ENCODE data around the gene SMC2. TPM values are rescaled to one million over a fixed set of nuclear protein-coding genes. Genes with fewer than 3 reads are reported as not detected.
A peak's percentile ranks its signal among the peaks of the same experiment; 100 is the strongest.

The SMC2 gene
- total and polyA plus RNA-seq, 2 donors, result 4.7 to 37.6 TPM

DNA sequence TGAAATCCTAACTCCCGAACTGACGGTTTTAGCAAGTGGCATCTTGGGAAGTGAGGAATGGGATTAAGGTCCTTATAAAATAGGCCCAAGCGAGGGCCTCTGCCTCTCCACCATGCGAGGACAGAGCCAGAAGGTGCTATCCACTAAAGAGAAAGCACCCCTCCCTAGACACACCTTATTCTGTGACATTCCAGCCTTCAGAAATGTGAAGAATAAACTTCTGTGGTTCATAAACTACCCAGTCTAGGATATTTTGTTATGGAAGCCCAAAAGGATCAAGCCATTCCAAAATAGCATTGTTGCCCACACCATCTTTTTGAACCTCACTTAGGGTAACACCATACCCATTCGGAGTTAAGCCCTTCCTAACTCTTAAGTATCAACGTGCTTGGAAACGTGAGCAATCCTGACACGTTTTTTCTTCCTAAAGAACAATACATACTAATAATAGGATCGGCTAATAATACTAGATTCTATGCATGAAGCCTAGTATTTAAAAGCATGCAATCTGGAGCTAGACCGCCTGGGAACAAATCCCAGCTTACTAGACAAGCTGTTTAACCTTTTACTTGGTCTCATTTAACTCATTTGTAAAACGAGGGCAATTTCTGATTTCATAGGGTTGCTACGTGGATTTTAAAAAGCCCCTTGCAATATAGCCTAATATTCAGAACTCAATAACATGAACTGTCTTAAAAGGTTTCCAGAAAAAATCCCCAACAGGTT, 1.1 kb upstream of the SMC2 start:
- peak in 1 of 9 donors; percentile 22 for DNase-seq (ENCODE audit: low read depth in 6 of 9, low spot score in 9 of 9)
- Histone ChIP-seq H3K27ac (ENCODE audit: low read depth in 1 of 2, low read length in 1 of 2) (peak overlapping the region; percentile 99), H3K9me3 (ENCODE audit: control insufficient read depth in 2 of 2, insufficient read depth in 1 of 2, low read length in 1 of 2) (no peaks in the 10 kb centered on the region), H3K4me3 (ENCODE audit: low read length in 2 of 2) (peak overlapping the region; percentile 74 to 87), H3K36me3 (ENCODE audit: control insufficient read depth in 2 of 2, insufficient read depth in 2 of 2, low read length in 1 of 2) (peaks cover 0 to 3% of the 10 kb centered on the region in 2 donors), H3K27me3 (ENCODE audit: control insufficient read depth in 2 of 2, insufficient read depth in 1 of 2, low read length in 1 of 2) (no peaks in the 10 kb centered on the region), H3K4me1 (ENCODE audit: control insufficient read depth in 2 of 2, insufficient read depth in 2 of 2, low read length in 2 of 2) (peaks cover 9 to 15% of the 10 kb centered on the region in 2 donors)
- WGBS, result 29% methylated on average over 12 of the region's 12 CpGs

DNA sequence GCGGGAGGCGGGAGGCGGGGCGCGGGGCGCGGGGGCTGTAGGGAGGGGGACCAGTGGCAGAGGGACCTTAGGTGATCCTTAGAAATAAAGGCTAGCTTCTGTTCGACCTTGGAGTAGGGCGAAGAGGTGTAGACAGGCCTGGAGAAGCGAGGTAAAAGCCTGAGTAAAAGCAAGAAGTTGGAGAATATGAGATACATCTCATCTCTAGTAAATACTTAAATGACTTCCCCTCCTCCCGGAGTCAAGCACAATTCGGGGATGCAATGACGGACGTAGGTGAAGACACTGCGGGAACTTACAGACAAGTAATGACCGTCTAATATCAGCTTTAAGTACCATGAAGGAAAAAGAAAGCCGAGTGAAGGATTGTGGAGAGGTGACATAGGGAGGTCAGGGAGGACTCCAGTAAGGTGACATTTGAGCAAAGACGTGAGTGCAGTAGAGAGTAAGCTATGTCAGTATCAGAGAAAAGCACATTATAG, 466 bp downstream of the SMC2 start:
- Histone ChIP-seq H3K27me3 (ENCODE audit: control insufficient read depth in 2 of 2, insufficient read depth in 1 of 2, low read length in 1 of 2) (no peaks in the 10 kb centered on the region), H3K4me3 (ENCODE audit: low read length in 2 of 2) (peak overlapping the region; percentile 74 to 87), H3K9me3 (ENCODE audit: control insufficient read depth in 2 of 2, insufficient read depth in 1 of 2, low read length in 1 of 2) (no peaks in the 10 kb centered on the region), H3K27ac (ENCODE audit: low read depth in 1 of 2, low read length in 1 of 2) (peak overlapping the region in 1 of 2 donors; percentile 20), H3K4me1 (ENCODE audit: control insufficient read depth in 2 of 2, insufficient read depth in 2 of 2, low read length in 2 of 2) (peaks cover 9 to 15% of the 10 kb centered on the region in 2 donors), H3K36me3 (ENCODE audit: control insufficient read depth in 2 of 2, insufficient read depth in 2 of 2, low read length in 1 of 2) (peaks cover 0 to 3% of the 10 kb centered on the region in 2 donors)
- peak in 1 of 9 donors; percentile 37 for DNase-seq (ENCODE audit: low read depth in 6 of 9, low spot score in 9 of 9)
- WGBS, result under 1% methylated on average over 18 of the region's 18 CpGs

DNA sequence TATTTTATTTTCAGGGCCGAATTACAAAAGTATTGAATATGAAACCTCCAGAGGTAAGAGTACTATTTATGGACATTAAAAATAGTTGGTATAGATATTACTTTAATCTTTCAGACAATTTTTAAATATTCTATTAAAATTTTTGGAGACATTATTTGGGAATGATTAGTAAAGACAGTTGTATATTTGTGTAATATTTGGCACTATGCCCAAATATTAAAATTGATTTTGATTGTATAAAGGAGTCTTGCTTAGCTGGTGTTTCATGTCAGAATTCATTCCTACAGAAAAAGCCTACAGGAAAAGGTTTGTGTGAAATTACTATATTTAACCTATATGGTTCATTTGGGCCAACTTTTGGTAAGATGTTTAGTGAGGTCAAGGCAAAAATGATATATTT, 5.5 kb downstream of the SMC2 start:
- WGBS, result 99% methylated on average over 1 of the region's 1 CpG
- no peak for DNase-seq (ENCODE audit: low read depth in 6 of 9, low spot score in 9 of 9)
- H3K9me3 ChIP-seq (ENCODE audit: control insufficient read depth in 2 of 2, insufficient read depth in 1 of 2, low read length in 1 of 2), result no peaks in the 10 kb centered on the region
- no peak overlapping the region for H3K27ac ChIP-seq (ENCODE audit: low read depth in 1 of 2, low read length in 1 of 2)
- peaks cover 4 to 7% of the 10 kb centered on the region in 2 donors for H3K4me1 ChIP-seq (ENCODE audit: control insufficient read depth in 2 of 2, insufficient read depth in 2 of 2, low read length in 2 of 2)
- no peaks in the 10 kb centered on the region for H3K27me3 ChIP-seq (ENCODE audit: control insufficient read depth in 2 of 2, insufficient read depth in 1 of 2, low read length in 1 of 2)
- H3K36me3 ChIP-seq (ENCODE audit: control insufficient read depth in 2 of 2, insufficient read depth in 2 of 2, low read length in 1 of 2), result peaks cover 11 to 39% of the 10 kb centered on the region in 2 donors
- no peak overlapping the region for H3K4me3 ChIP-seq (ENCODE audit: low read length in 2 of 2)

DNA sequence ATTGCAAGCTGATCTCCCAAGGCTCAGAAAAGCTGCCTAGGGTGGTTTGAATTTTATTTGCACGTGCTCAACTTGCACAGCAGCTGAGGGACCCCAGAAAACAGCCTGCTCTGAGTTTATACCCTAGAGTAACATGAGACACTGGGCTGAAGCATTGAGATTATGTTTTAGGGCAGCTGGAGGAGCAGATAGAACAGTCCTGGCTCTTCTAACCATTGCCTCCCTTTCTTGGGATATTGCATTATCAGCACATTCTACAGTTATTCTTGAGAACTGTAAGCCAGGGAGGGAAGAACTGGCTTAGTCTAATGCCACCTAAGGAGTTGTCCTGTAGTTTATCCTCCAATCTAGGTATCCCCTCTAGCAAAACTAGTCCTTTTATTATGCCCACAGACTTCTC, 10.3 kb downstream of the SMC2 start:
- Histone ChIP-seq H3K27ac (ENCODE audit: low read depth in 1 of 2, low read length in 1 of 2) (no peak overlapping the region), H3K4me1 (ENCODE audit: control insufficient read depth in 2 of 2, insufficient read depth in 2 of 2, low read length in 2 of 2) (no peaks in the 10 kb centered on the region), H3K36me3 (ENCODE audit: control insufficient read depth in 2 of 2, insufficient read depth in 2 of 2, low read length in 1 of 2) (peaks cover 48 to 81% of the 10 kb centered on the region in 2 donors), H3K27me3 (ENCODE audit: control insufficient read depth in 2 of 2, insufficient read depth in 1 of 2, low read length in 1 of 2) (no peaks in the 10 kb centered on the region), H3K4me3 (ENCODE audit: low read length in 2 of 2) (no peak overlapping the region), H3K9me3 (ENCODE audit: control insufficient read depth in 2 of 2, insufficient read depth in 1 of 2, low read length in 1 of 2) (no peaks in the 10 kb centered on the region)
- WGBS, result 49% methylated on average over 1 of the region's 1 CpG
- DNase-seq (ENCODE audit: low read depth in 6 of 9, low spot score in 9 of 9), result no peak

DNA sequence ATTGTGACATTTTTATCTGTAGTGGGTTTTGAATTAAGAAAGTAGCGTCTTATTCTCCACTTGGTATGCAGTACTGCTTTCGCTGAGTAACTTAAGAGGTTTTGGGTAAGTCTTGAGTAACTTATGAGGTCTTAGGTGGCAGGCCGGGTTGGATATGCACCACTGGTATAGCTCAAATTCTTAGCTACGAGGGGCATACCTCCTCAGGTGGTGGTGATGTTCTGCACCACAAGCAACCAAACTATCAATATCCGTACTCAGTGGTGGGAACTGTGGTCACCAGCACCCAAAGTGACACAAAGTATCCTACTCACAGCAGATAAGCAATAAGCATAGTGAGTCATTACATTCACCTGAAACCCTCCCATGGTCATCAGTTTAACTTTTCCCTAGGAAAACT, 13.7 kb downstream of the SMC2 start:
- no peak for DNase-seq (ENCODE audit: low read depth in 6 of 9, low spot score in 9 of 9)
- no peaks in the 10 kb centered on the region for H3K4me1 ChIP-seq (ENCODE audit: control insufficient read depth in 2 of 2, insufficient read depth in 2 of 2, low read length in 2 of 2)
- H3K9me3 ChIP-seq (ENCODE audit: control insufficient read depth in 2 of 2, insufficient read depth in 1 of 2, low read length in 1 of 2), result no peaks in the 10 kb centered on the region
- no peak overlapping the region for H3K4me3 ChIP-seq (ENCODE audit: low read length in 2 of 2)
- H3K36me3 ChIP-seq (ENCODE audit: control insufficient read depth in 2 of 2, insufficient read depth in 2 of 2, low read length in 1 of 2), result peaks cover 46 to 73% of the 10 kb centered on the region in 2 donors
- no peaks in the 10 kb centered on the region for H3K27me3 ChIP-seq (ENCODE audit: control insufficient read depth in 2 of 2, insufficient read depth in 1 of 2, low read length in 1 of 2)
- H3K27ac ChIP-seq (ENCODE audit: low read depth in 1 of 2, low read length in 1 of 2), result no peak overlapping the region
- WGBS, result 98% methylated on average over 5 of the region's 5 CpGs

DNA sequence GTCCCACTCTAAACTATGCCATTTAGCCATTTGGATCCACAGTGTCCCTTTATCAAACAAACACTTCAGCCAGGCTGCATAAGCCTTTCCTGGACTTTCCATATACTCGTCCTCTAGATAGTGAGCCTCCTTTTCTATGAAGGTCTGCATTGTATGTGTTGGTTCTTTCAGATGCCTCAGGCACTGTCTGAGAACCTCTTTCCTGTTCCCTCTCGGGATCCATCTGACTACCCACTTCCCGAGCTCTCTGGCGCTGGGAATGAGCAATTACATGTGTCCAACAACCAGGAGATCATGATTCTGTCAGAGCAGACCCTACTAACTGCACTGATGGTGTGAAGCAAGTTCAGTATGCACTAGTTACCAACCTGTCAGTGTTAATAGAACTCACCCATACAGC, 14.2 kb downstream of the SMC2 start:
- Histone ChIP-seq H3K27me3 (ENCODE audit: control insufficient read depth in 2 of 2, insufficient read depth in 1 of 2, low read length in 1 of 2) (no peaks in the 10 kb centered on the region), H3K4me3 (ENCODE audit: low read length in 2 of 2) (no peak overlapping the region), H3K4me1 (ENCODE audit: control insufficient read depth in 2 of 2, insufficient read depth in 2 of 2, low read length in 2 of 2) (no peaks in the 10 kb centered on the region), H3K27ac (ENCODE audit: low read depth in 1 of 2, low read length in 1 of 2) (no peak overlapping the region), H3K9me3 (ENCODE audit: control insufficient read depth in 2 of 2, insufficient read depth in 1 of 2, low read length in 1 of 2) (no peaks in the 10 kb centered on the region), H3K36me3 (ENCODE audit: control insufficient read depth in 2 of 2, insufficient read depth in 2 of 2, low read length in 1 of 2) (peaks cover 45 to 68% of the 10 kb centered on the region in 2 donors)
- no peak for DNase-seq (ENCODE audit: low read depth in 6 of 9, low spot score in 9 of 9)
- WGBS, result 98% methylated on average over 4 of the region's 4 CpGs

DNA sequence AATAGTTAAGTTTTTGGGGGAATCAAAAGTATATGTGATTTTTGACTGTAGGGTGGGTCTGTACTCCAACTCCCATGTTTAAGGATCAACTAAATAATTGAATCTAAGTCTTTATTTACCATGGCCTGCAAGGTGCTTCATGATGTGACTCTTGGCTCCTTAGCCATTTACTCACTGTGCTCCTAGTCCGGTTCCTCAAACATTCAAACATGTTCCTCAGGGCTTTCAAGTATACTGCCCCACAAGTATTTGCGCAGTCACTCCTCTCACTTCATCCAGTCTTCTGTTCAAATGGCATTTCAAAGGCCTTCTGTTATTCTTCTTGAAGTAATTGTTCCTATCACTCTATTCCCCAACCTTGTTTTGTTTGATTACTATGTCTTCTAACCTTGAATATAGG, 16.4 kb downstream of the SMC2 start:
- Histone ChIP-seq H3K27ac (ENCODE audit: low read depth in 1 of 2, low read length in 1 of 2) (no peak overlapping the region), H3K4me3 (ENCODE audit: low read length in 2 of 2) (no peak overlapping the region), H3K36me3 (ENCODE audit: control insufficient read depth in 2 of 2, insufficient read depth in 2 of 2, low read length in 1 of 2) (peaks cover 35 to 62% of the 10 kb centered on the region in 2 donors), H3K27me3 (ENCODE audit: control insufficient read depth in 2 of 2, insufficient read depth in 1 of 2, low read length in 1 of 2) (no peaks in the 10 kb centered on the region), H3K9me3 (ENCODE audit: control insufficient read depth in 2 of 2, insufficient read depth in 1 of 2, low read length in 1 of 2) (no peaks in the 10 kb centered on the region), H3K4me1 (ENCODE audit: control insufficient read depth in 2 of 2, insufficient read depth in 2 of 2, low read length in 2 of 2) (no peaks in the 10 kb centered on the region)
- 100% methylated on average over 2 of the region's 2 CpGs for WGBS
- no peak for DNase-seq (ENCODE audit: low read depth in 6 of 9, low spot score in 9 of 9)

DNA sequence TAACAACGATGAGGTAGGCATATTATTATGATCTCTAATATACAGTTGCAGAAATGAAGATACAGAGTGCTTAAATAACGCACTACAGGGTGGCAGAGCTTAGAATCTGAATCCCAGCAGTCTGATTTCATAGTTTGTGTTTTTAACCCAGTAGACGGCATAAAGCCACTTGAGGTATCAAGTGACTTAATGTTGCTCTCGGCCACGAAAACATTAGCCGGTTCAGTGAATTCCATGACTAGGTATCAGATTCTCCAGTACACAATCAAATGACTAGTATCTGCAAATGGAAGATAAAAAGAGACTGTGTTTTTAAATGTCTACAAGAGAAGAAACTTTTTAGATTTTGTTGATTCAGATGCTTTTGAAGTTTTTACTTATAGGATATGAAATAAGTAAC, 24.8 kb downstream of the SMC2 start:
- no peaks in the 10 kb centered on the region for H3K4me1 ChIP-seq (ENCODE audit: control insufficient read depth in 2 of 2, insufficient read depth in 2 of 2, low read length in 2 of 2)
- WGBS, result 86% methylated on average over 6 of the region's 6 CpGs
- no peak overlapping the region for H3K4me3 ChIP-seq (ENCODE audit: low read length in 2 of 2)
- H3K9me3 ChIP-seq (ENCODE audit: control insufficient read depth in 2 of 2, insufficient read depth in 1 of 2, low read length in 1 of 2), result no peaks in the 10 kb centered on the region
- H3K27ac ChIP-seq (ENCODE audit: low read depth in 1 of 2, low read length in 1 of 2), result no peak overlapping the region
- DNase-seq (ENCODE audit: low read depth in 6 of 9, low spot score in 9 of 9), result no peak
- peaks cover 9 to 49% of the 10 kb centered on the region in 2 donors for H3K36me3 ChIP-seq (ENCODE audit: control insufficient read depth in 2 of 2, insufficient read depth in 2 of 2, low read length in 1 of 2)
- H3K27me3 ChIP-seq (ENCODE audit: control insufficient read depth in 2 of 2, insufficient read depth in 1 of 2, low read length in 1 of 2), result no peaks in the 10 kb centered on the region

DNA sequence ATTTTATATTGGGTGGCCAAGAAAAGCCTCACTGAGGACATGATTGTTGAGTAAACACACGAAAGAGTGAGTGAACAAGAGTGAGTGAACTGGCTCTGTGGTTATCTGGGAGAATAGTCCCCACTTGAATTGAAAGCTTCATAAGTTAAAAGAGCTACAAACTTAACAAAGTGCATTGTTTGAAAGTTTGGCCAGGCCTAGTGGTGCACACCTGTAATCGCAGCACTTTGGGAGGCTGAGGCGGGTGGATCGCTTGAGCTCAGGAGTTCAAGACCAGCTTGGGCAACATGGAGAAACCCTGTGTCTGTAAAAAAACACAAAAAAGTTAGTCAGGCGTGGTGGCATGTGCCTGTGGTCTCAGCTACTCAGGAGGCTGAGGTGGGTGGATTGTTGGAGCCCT, 26.9 kb downstream of the SMC2 start:
- no peaks in the 10 kb centered on the region for H3K27me3 ChIP-seq (ENCODE audit: control insufficient read depth in 2 of 2, insufficient read depth in 1 of 2, low read length in 1 of 2)
- H3K4me3 ChIP-seq (ENCODE audit: low read length in 2 of 2), result no peak overlapping the region
- 97% methylated on average over 5 of the region's 5 CpGs for WGBS
- no peaks in the 10 kb centered on the region for H3K9me3 ChIP-seq (ENCODE audit: control insufficient read depth in 2 of 2, insufficient read depth in 1 of 2, low read length in 1 of 2)
- no peak overlapping the region for H3K27ac ChIP-seq (ENCODE audit: low read depth in 1 of 2, low read length in 1 of 2)
- no peak for DNase-seq (ENCODE audit: low read depth in 6 of 9, low spot score in 9 of 9)
- H3K4me1 ChIP-seq (ENCODE audit: control insufficient read depth in 2 of 2, insufficient read depth in 2 of 2, low read length in 2 of 2), result no peaks in the 10 kb centered on the region
- peaks cover 9 to 54% of the 10 kb centered on the region in 2 donors for H3K36me3 ChIP-seq (ENCODE audit: control insufficient read depth in 2 of 2, insufficient read depth in 2 of 2, low read length in 1 of 2)

Data from thymus (tissue), 11 donors.